DND-41 (cell line): ENCODE measurements around the gene LRRC4.

Experiments used
- ATAC-seq: fragments of 200-7000 bp; cut with Tn5 transposase; 3 replicates; pipeline ENCODE4 v1.9.1; 2021; ENCODE audit warnings: low read depth; ENCODE audit not compliant: insufficient read depth
- DNase-seq: peaks from one replicate; pipeline ENCODE4 v3.0.0-alpha.2; 2020
- H2AFZ ChIP-seq: 2 replicates; pipeline ENCODE4 v1.6.0; 2012; ENCODE audit warnings: low read depth, low read length
- H3K27ac ChIP-seq: 2 replicates; pipeline ENCODE4 v1.5.1; 2012; ENCODE audit warnings: low read length, inconsistent platforms
- H3K27me3 ChIP-seq: fragments of 200-600 bp; sonication (generic); 2 replicates; pipeline ENCODE4 v1.6.0; 2012; ENCODE audit warnings: low read length, mild to moderate bottlenecking, inconsistent platforms; ENCODE audit not compliant: insufficient read depth, poor library complexity
- H3K36me3 ChIP-seq: 2 replicates; pipeline ENCODE4 v1.5.1; 2012; ENCODE audit warnings: low read length, inconsistent platforms; ENCODE audit not compliant: insufficient read depth
- H3K4me1 ChIP-seq: 2 replicates; pipeline ENCODE4 v1.5.1; 2012; ENCODE audit warnings: mild to moderate bottlenecking, low read length; ENCODE audit not compliant: insufficient read depth
- H3K4me2 ChIP-seq: 2 replicates; pipeline ENCODE4 v1.6.0; 2012; ENCODE audit warnings: mild to moderate bottlenecking, moderate library complexity, low read length, inconsistent platforms; ENCODE audit not compliant: insufficient read depth
- H3K4me3 ChIP-seq, 2 experiments: fragments of 200-600 bp in 1 of 2; shearing (Covaris generic) in 1 of 2; 2 replicates each; pipeline ENCODE4 v1.5.1; 2012 to 2016; ENCODE audit warnings: inconsistent platforms in 2 of 2, low read length in 2 of 2, mild to moderate bottlenecking in 2 of 2, low read depth in 1 of 2, moderate library complexity in 1 of 2
- H3K79me2 ChIP-seq: 2 replicates; pipeline ENCODE4 v1.6.0; 2012; ENCODE audit warnings: low read length, inconsistent platforms; ENCODE audit not compliant: insufficient read depth
- H3K9ac ChIP-seq: 2 replicates; pipeline ENCODE4 v1.6.0; 2012; ENCODE audit warnings: low read depth, mild to moderate bottlenecking, inconsistent platforms, low read length, moderate library complexity
- H3K9me3 ChIP-seq: 2 replicates; pipeline ENCODE4 v1.5.1; 2012; ENCODE audit warnings: low read length, moderate library complexity, mild to moderate bottlenecking, inconsistent platforms; ENCODE audit not compliant: insufficient read depth, severe bottlenecking
- H4K20me1 ChIP-seq: 2 replicates; pipeline ENCODE4 v1.6.0; 2012; ENCODE audit warnings: low read length; ENCODE audit not compliant: insufficient read depth
- CTCF ChIP-seq: IDR thresholded peaks from 2 replicates; pipeline ENCODE4 v1.5.1; 2012; ENCODE audit warnings: borderline replicate concordance, low read length, moderate library complexity, mild to moderate bottlenecking; ENCODE audit not compliant: poor library complexity, severe bottlenecking; ENCODE audit errors: extremely low read depth
- EZH2 ChIP-seq: IDR thresholded peaks from 3 replicates; pipeline ENCODE4 v1.6.1; 2012; ENCODE audit warnings: borderline replicate concordance, low read depth, mild to moderate bottlenecking, moderate library complexity, low read length, inconsistent platforms; ENCODE audit not compliant: severe bottlenecking

Gene LRRC4

GRCh38 chr7:128037880-128038619 lies 6.8 kb upstream of the LRRC4 start:
- Histone ChIP-seq H3K9me3 (no peaks in the 10 kb centered on the region), H3K9ac (no peak overlapping the region), H3K4me2 (no peak overlapping the region), H3K36me3 (no peaks in the 10 kb centered on the region), H3K4me3 (no peak overlapping the region), H3K79me2 (no peaks in the 10 kb centered on the region), H3K4me1 (no peaks in the 10 kb centered on the region), H2AFZ (no peak overlapping the region), H4K20me1 (peaks cover 8% of the 10 kb centered on the region; the same call in 1 of the 2 replicates), H3K27me3 (no peaks in the 10 kb centered on the region), H3K27ac (no peak overlapping the region)
- TF ChIP-seq CTCF: no peak
- no peak for TF ChIP-seq EZH2
- no peak for ATAC-seq
- DNase-seq: no peak

- no peak for DNase-seq
- ATAC-seq: no peak
- Histone ChIP-seq H3K79me2 (no peaks in the 10 kb centered on the region), H3K9me3 (no peaks in the 10 kb centered on the region), H3K27ac (no peak overlapping the region), H4K20me1 (peaks cover 8% of the 10 kb centered on the region; the same call in 1 of the 2 replicates), H3K4me2 (no peak overlapping the region), H3K4me3 (no peak overlapping the region), H3K36me3 (no peaks in the 10 kb centered on the region), H2AFZ (no peak overlapping the region), H3K9ac (no peak overlapping the region), H3K4me1 (no peaks in the 10 kb centered on the region), H3K27me3 (no peaks in the 10 kb centered on the region)
- TF ChIP-seq EZH2 (no peak), CTCF (no peak)
Measured at GRCh38 chr7:128037081-128037480, 5.8 kb upstream of the LRRC4 start.

- no peaks in the 10 kb centered on the region for H3K9me3 ChIP-seq
Measured at GRCh38 chr7:128036226-128036940, 5.1 kb upstream of the LRRC4 start.

More at GRCh38 chr7:128036226-128036940, 5.1 kb upstream of the LRRC4 start:
- ATAC-seq (no peak), DNase-seq (no peak)
- TF ChIP-seq EZH2 (no peak), CTCF (no peak)
- Histone ChIP-seq H2AFZ (no peak overlapping the region), H3K4me2 (no peak overlapping the region), H3K79me2 (no peaks in the 10 kb centered on the region), H3K27ac (no peak overlapping the region), H3K9ac (no peak overlapping the region), H3K4me1 (no peaks in the 10 kb centered on the region), H3K4me3 (no peak overlapping the region), H4K20me1 (peaks cover 5% of the 10 kb centered on the region; the same call in 1 of the 2 replicates), H3K27me3 (no peaks in the 10 kb centered on the region), H3K36me3 (no peaks in the 10 kb centered on the region)
